Nephron progenitor cell (in vitro differentiated cells): ENCODE measurements around the gene NR1D1.
A peak's percentile ranks its signal among the peaks of the same experiment; 100 is the strongest.

Experiments
- DNase-seq: peaks from one replicate; pipeline ENCODE4 v3.0.0; 2021
- H3K27ac Mint-ChIP-seq: 2 replicates; pipeline ENCODE4 v1.8.0; 2021; ENCODE audit warnings: mild to moderate bottlenecking, moderate library complexity, mixed read lengths
- H3K27me3 Mint-ChIP-seq: 2 replicates; pipeline ENCODE4 v1.8.0; 2021; ENCODE audit warnings: mild to moderate bottlenecking, low read depth, mixed read lengths; ENCODE audit not compliant: poor library complexity
- H3K36me3 Mint-ChIP-seq: 2 replicates; pipeline ENCODE4 v1.8.0; 2021; ENCODE audit warnings: low read depth, mixed read lengths
- H3K4me1 Mint-ChIP-seq: 2 replicates; pipeline ENCODE4 v1.8.0; 2021; ENCODE audit warnings: mixed read lengths
- H3K4me3 Mint-ChIP-seq: 2 replicates; pipeline ENCODE4 v1.8.0; 2021; ENCODE audit warnings: mild to moderate bottlenecking, moderate library complexity, mixed read lengths
- H3K9me3 Mint-ChIP-seq: 2 replicates; pipeline ENCODE4 v1.8.0; 2021; ENCODE audit warnings: mild to moderate bottlenecking, moderate library complexity, mixed read lengths
- CTCF ChIP-seq: fragments of 200-600 bp; sonication (generic); IDR thresholded peaks from 2 replicates; pipeline ENCODE4 v1.5.0; 2021; ENCODE audit warnings: antibody characterized with exemption

The NR1D1 gene

GRCh38 chr17:40103688-40104087 is 3.3 kb upstream of the NR1D1 start:
- Mint-ChIP-seq H3K27ac (peak overlapping the region; percentile 9), H3K4me3 (no peak overlapping the region), H3K9me3 (no peaks in the 10 kb centered on the region), H3K4me1 (peaks cover 92% of the 10 kb centered on the region), H3K36me3 (no peaks in the 10 kb centered on the region), H3K27me3 (peaks cover 12% of the 10 kb centered on the region)
- no peak for DNase-seq
- no peak for TF ChIP-seq CTCF

- Mint-ChIP-seq H3K27me3 (peaks cover 12% of the 10 kb centered on the region), H3K9me3 (no peaks in the 10 kb centered on the region), H3K36me3 (no peaks in the 10 kb centered on the region), H3K4me3 (no peak overlapping the region), H3K4me1 (peaks cover 93% of the 10 kb centered on the region), H3K27ac (peak overlapping the region; percentile 9)
- no peak for TF ChIP-seq CTCF
- DNase-seq = no peak
These were observed 2.8 kb upstream of the NR1D1 start for GRCh38 chr17:40103071-40103661.

DNA sequence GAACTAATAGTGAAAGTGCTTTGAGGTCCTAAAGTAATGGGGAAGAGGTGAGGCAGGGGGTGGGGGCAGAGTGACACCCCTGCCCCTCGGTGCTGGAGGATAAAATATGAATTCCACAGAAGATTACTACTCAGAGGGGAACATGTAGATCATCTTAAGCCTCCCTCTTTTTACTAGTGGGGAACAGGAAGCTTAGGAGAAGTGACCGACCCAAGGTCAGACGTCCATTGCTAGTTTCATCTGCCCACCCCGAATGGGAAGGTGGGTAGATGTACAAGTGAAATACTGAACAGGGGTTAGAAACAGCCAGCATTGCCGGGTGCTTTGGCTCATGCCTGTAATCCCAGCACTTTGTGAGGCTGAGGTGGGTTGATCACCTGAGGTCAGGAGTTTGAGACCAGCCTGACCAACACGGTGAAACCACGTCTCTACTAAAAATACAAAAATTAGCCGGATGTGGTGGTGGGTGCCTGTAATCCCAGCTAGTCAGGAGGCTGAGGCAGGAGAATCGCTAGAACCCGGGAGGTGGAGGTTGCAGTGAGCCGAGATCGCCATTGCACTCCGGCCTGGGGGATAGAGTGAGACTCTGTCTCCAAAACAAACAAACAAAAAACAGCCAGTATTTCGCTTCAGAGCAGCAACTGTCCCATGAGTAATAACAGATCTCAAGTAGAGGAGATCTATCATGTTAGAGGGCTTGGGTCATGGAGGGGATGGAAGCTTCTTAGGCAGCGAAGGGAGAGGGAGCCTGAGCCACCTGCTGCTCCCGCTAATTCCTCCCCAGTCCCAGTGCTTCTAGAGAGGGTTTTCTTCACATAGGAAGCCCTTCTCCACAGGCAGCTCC is 1.2 kb upstream of the NR1D1 start:
- Mint-ChIP-seq H3K4me1 (peaks cover 91% of the 10 kb centered on the region), H3K27ac (no peak overlapping the region), H3K4me3 (peak overlapping the region; percentile 89), H3K27me3 (peaks cover 11% of the 10 kb centered on the region), H3K36me3 (peaks cover 6% of the 10 kb centered on the region), H3K9me3 (no peaks in the 10 kb centered on the region)
- DNase-seq = no peak
- no peak for TF ChIP-seq CTCF

GRCh38 chr17:40100669-40101366 is 429 bp upstream of the NR1D1 start:
- peaks cover 8% of the 10 kb centered on the region for H3K27me3 Mint-ChIP-seq
- H3K9me3 Mint-ChIP-seq = no peaks in the 10 kb centered on the region
- H3K4me1 Mint-ChIP-seq = peaks cover 89% of the 10 kb centered on the region
- peak overlapping the region; percentile 89 for H3K4me3 Mint-ChIP-seq
- H3K36me3 Mint-ChIP-seq = peaks cover 13% of the 10 kb centered on the region
- TF ChIP-seq CTCF = no peak
- peak; percentile 93 for DNase-seq
- peak overlapping the region; percentile 87 for H3K27ac Mint-ChIP-seq

- peaks cover 8% of the 10 kb centered on the region for H3K27me3 Mint-ChIP-seq
- no peaks in the 10 kb centered on the region for H3K9me3 Mint-ChIP-seq
- H3K36me3 Mint-ChIP-seq = peaks cover 18% of the 10 kb centered on the region
- peaks cover 82% of the 10 kb centered on the region for H3K4me1 Mint-ChIP-seq
- no peak overlapping the region for H3K27ac Mint-ChIP-seq
- H3K4me3 Mint-ChIP-seq = peak overlapping the region; percentile 89
- TF ChIP-seq CTCF = no peak
- DNase-seq = peak; percentile 30
These were observed 570 bp downstream of the NR1D1 start for GRCh38 chr17:40099619-40100418.
